ENCODE measurements around the gene NAV2.

DNA sequence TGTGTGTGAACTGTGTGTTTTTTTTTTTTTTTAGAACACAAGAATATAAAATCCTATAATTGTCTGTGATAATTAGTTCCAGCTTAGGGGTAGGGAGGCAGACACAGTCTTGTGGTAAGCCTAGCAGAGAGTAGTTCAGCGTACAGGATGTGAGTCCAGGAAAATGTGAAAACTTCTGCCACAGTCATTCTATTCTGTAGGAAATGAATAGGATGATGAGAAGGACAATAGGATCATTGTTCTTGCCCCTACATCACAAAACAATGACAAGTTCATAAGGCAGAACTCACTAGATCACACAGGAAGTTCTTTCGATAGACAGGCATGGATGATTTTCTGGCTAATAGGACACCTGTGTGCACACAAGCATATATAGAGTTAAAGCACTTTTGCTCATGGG, 132.2 kb downstream of the NAV2 start:
- no peak for TF ChIP-seq ZNF8 (CRISPR knock-in tag; IDR thresholded peaks at IDR 0.05)
- TF ChIP-seq, protein P1, sequence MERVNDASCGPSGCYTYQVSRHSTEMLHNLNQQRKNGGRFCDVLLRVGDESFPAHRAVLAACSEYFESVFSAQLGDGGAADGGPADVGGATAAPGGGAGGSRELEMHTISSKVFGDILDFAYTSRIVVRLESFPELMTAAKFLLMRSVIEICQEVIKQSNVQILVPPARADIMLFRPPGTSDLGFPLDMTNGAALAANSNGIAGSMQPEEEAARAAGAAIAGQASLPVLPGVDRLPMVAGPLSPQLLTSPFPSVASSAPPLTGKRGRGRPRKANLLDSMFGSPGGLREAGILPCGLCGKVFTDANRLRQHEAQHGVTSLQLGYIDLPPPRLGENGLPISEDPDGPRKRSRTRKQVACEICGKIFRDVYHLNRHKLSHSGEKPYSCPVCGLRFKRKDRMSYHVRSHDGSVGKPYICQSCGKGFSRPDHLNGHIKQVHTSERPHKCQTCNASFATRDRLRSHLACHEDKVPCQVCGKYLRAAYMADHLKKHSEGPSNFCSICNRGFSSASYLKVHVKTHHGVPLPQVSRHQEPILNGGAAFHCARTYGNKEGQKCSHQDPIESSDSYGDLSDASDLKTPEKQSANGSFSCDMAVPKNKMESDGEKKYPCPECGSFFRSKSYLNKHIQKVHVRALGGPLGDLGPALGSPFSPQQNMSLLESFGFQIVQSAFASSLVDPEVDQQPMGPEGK (CRISPR knock-in tag; IDR thresholded peaks at IDR 0.05; ENCODE audit: borderline replicate concordance): no peak
- no peak for TF ChIP-seq ZFP3 (CRISPR knock-in tag; IDR thresholded peaks at IDR 0.05)
- no peak for TF ChIP-seq ZFP30 (CRISPR knock-in tag; IDR thresholded peaks at IDR 0.05)
- no peak for TF ChIP-seq PPARA (CRISPR knock-in tag; IDR thresholded peaks at IDR 0.05; ENCODE audit: borderline replicate concordance)
- TF ChIP-seq ESRRG (CRISPR knock-in tag; IDR thresholded peaks at IDR 0.05): no peak
- TF ChIP-seq, protein P2, sequence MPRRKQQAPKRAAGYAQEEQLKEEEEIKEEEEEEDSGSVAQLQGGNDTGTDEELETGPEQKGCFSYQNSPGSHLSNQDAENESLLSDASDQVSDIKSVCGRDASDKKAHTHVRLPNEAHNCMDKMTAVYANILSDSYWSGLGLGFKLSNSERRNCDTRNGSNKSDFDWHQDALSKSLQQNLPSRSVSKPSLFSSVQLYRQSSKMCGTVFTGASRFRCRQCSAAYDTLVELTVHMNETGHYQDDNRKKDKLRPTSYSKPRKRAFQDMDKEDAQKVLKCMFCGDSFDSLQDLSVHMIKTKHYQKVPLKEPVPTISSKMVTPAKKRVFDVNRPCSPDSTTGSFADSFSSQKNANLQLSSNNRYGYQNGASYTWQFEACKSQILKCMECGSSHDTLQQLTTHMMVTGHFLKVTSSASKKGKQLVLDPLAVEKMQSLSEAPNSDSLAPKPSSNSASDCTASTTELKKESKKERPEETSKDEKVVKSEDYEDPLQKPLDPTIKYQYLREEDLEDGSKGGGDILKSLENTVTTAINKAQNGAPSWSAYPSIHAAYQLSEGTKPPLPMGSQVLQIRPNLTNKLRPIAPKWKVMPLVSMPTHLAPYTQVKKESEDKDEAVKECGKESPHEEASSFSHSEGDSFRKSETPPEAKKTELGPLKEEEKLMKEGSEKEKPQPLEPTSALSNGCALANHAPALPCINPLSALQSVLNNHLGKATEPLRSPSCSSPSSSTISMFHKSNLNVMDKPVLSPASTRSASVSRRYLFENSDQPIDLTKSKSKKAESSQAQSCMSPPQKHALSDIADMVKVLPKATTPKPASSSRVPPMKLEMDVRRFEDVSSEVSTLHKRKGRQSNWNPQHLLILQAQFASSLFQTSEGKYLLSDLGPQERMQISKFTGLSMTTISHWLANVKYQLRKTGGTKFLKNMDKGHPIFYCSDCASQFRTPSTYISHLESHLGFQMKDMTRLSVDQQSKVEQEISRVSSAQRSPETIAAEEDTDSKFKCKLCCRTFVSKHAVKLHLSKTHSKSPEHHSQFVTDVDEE (CRISPR knock-in tag; IDR thresholded peaks at IDR 0.05): no peak
- TF ChIP-seq CSDC2 (CRISPR knock-in tag; IDR thresholded peaks at IDR 0.05): no peak
- TF ChIP-seq ISL1 (CRISPR knock-in tag; IDR thresholded peaks at IDR 0.05): no peak
- no peak for TF ChIP-seq ARNTL (CRISPR knock-in tag; IDR thresholded peaks at IDR 0.05; ENCODE audit: borderline replicate concordance, low read depth)
- TF ChIP-seq ZC3H10 (CRISPR knock-in tag; IDR thresholded peaks at IDR 0.05): no peak

Measured in SK-N-SH treated with all-trans-retinoic acid at 6 μM for 48 hours (cell line).